HepG2 (cell line): ENCODE measurements around the gene PSMA7. TPM values are rescaled to one million over a fixed set of nuclear protein-coding genes. Genes with fewer than 3 reads are reported as not detected.

Experiments used
- E2F2 ChIP-seq: sonication (generic); formaldehyde crosslinking; IDR thresholded peaks from 2 replicates; pipeline ENCODE4 v1.4.0; 2020; ENCODE audit warnings: missing genetic modification reagents, borderline replicate concordance
- HNF1A ChIP-seq, 2 experiments: sonication (generic) in 1 of 2; formaldehyde crosslinking in 1 of 2; IDR thresholded peaks; 2 replicates each; pipeline versions ENCODE4 v1.4.0 to v1.6.1; 2016 to 2020; ENCODE audit warnings: borderline replicate concordance in 1 of 2, low read depth in 1 of 2, mild to moderate bottlenecking in 1 of 2, missing genetic modification reagents in 1 of 2
- MXD3 ChIP-seq: IDR thresholded peaks from 2 replicates; pipeline ENCODE4 v1.6.1; 2016; ENCODE audit warnings: mild to moderate bottlenecking, missing biosample characterization, missing genetic modification reagents
- MXI1 ChIP-seq: IDR thresholded peaks from 3 replicates; pipeline ENCODE4 v1.6.1; 2012; ENCODE audit warnings: low read depth, low read length, inconsistent platforms, borderline replicate concordance
- NFE2 ChIP-seq: sonication (generic); formaldehyde crosslinking; IDR thresholded peaks from 2 replicates; pipeline ENCODE4 v1.4.0; 2020; ENCODE audit warnings: missing genetic modification reagents
- NFE2L1 ChIP-seq: sonication (generic); formaldehyde crosslinking; IDR thresholded peaks from 2 replicates; pipeline ENCODE4 v1.4.0; 2020; ENCODE audit warnings: missing genetic modification reagents, mild to moderate bottlenecking, borderline replicate concordance
- NRL ChIP-seq: sonication (generic); formaldehyde crosslinking; IDR thresholded peaks from 2 replicates; pipeline ENCODE4 v1.5.0; 2020; ENCODE audit warnings: missing genetic modification reagents, mild to moderate bottlenecking, moderate library complexity, borderline replicate concordance
- SP140L ChIP-seq: sonication (generic); formaldehyde crosslinking; IDR thresholded peaks from 2 replicates; pipeline ENCODE4 v1.4.0; 2020; ENCODE audit warnings: missing genetic modification reagents, borderline replicate concordance
- SSRP1 ChIP-seq: IDR thresholded peaks from 2 replicates; pipeline ENCODE4 v1.6.1; 2016; ENCODE audit warnings: control low read depth
- ZBTB43 ChIP-seq: sonication (generic); formaldehyde crosslinking; conservative IDR thresholded peaks from 2 replicates; pipeline ENCODE4 v1.4.0; 2020; ENCODE audit warnings: missing genetic modification reagents
- ZFP37 ChIP-seq: sonication (generic); formaldehyde crosslinking; IDR thresholded peaks from 2 replicates; pipeline ENCODE4 v1.4.0; 2020; ENCODE audit warnings: missing genetic modification reagents, borderline replicate concordance
- ZHX1 ChIP-seq: sonication (generic); formaldehyde crosslinking; IDR thresholded peaks from 2 replicates; pipeline ENCODE4 v1.8.1; 2022; ENCODE audit warnings: low read depth, mild to moderate bottlenecking, missing genetic modification reagents
- ZMAT5 ChIP-seq: sonication (generic); formaldehyde crosslinking; IDR thresholded peaks from 2 replicates; pipeline ENCODE4 v1.5.0; 2020; ENCODE audit warnings: mild to moderate bottlenecking, low read depth, missing genetic modification reagents, borderline replicate concordance
- ZNF629 ChIP-seq: sonication (generic); formaldehyde crosslinking; conservative IDR thresholded peaks from 2 replicates; pipeline ENCODE4 v1.5.0; 2020; ENCODE audit warnings: missing genetic modification reagents
- ZNF720 ChIP-seq: sonication (generic); formaldehyde crosslinking; IDR thresholded peaks from 2 replicates; pipeline ENCODE4 v1.4.0; 2020; ENCODE audit warnings: missing genetic modification reagents
- ZNF841 ChIP-seq: sonication (generic); formaldehyde crosslinking; IDR thresholded peaks from 2 replicates; pipeline ENCODE4 v1.8.1; 2023; ENCODE audit warnings: missing genetic modification reagents, borderline replicate concordance
- polyA plus RNA-seq, 8 experiments: library from polyadenylated mRNA; depleted of rRNA in 3 of 8; stranded (reverse) in 7 of 8; unstranded in 1 of 8; fragments of >200 nt; fragmentation: Illumina TruSeq in 4 of 8; extraction: Trizol in 4 of 8; gene quantifications; 2 replicates each; pipeline versions ENCODE4 v1.2.1 to v1.2.3, GENCODE V29; 2011 to 2016; ENCODE audit warnings: low read depth in 4 of 8, missing spikeins in 1 of 8, mixed read lengths in 1 of 8; ENCODE audit not compliant: insufficient read depth in 1 of 8
- total RNA-seq, 5 experiments: library from RNA; depleted of rRNA; stranded (reverse); fragments of >200 nt; fragmentation: Illumina TruSeq; extraction: Trizol; gene quantifications; 2 replicates each; pipeline ENCODE4 v1.2.3, GENCODE V29; 2016; ENCODE audit warnings: low read depth in 1 of 5

The PSMA7 gene
- total and polyA plus RNA-seq, 2 of the 13 experiments (the other 11 are each of a cell fraction or from before 2014, with no cell fraction given), result 531 to 631 TPM

GRCh38 chr20:62182469-62183425 lies 39.6 kb upstream of the PSMA7 start, which contains the start of gene MTG2 (continued):
- TF ChIP-seq HNF1A (IDR thresholded peaks at IDR 0.05; ENCODE audit: low read depth) (no peak), HNF1A (CRISPR knock-in tag; IDR thresholded peaks at IDR 0.05; ENCODE audit: borderline replicate concordance) (peak; percentile 91; the same call in 1 of the 2 replicates), NFE2 (CRISPR knock-in tag) (peak; percentile 7; the same call in 1 of the 2 replicates), MXI1 (peak; percentile 95; the same call in 1 of the 3 replicates), SP140L (peak; percentile 79; the same call in 1 of the 2 replicates), ZNF841 (peak; percentile 94), ZNF720 (CRISPR knock-in tag) (0 out of 2 replicates have a peak, but pooled peaks have one; percentile 21), E2F2 (CRISPR knock-in tag) (peak; percentile 89), ZNF629 (CRISPR knock-in tag) (peak; percentile 74), ZHX1 (peak; percentile 90; the same call in 1 of the 2 replicates), ZFP37 (CRISPR knock-in tag) (peak; percentile 93), SSRP1 (CRISPR knock-in tag) (peak; percentile 92), NFE2L1 (peak; percentile 80; the same call in 1 of the 2 replicates), ZMAT5 (CRISPR knock-in tag) (no peak; the same call in 1 of the 2 replicates), ZBTB43 (CRISPR knock-in tag) (peak; percentile 62; the same call in 1 of the 2 replicates), NRL (CRISPR knock-in tag) (peak; percentile 96), MXD3 (peak; percentile 97)
